HepG2 (cell line): ENCODE data around the gene EIF2AK2. TPM values are rescaled to one million over a fixed set of nuclear protein-coding genes. Genes with fewer than 3 reads are reported as not detected.
A peak's percentile ranks its signal among the peaks of the same experiment; 100 is the strongest.

Experiments used
- ELF3 ChIP-seq: IDR thresholded peaks from 2 replicates; pipeline ENCODE4 v1.6.1; 2016; ENCODE audit warnings: missing genetic modification reagents, missing compliant biosample characterization
- MAFF ChIP-seq: IDR thresholded peaks from 2 replicates; pipeline ENCODE4 v1.6.1; 2011; ENCODE audit warnings: low read depth, low read length, improper control_type of control experiment
- MXI1 ChIP-seq: IDR thresholded peaks from 3 replicates; pipeline ENCODE4 v1.6.1; 2012; ENCODE audit warnings: low read depth, low read length, inconsistent platforms, borderline replicate concordance
- NRL ChIP-seq: sonication (generic); formaldehyde crosslinking; IDR thresholded peaks from 2 replicates; pipeline ENCODE4 v1.5.0; 2020; ENCODE audit warnings: missing genetic modification reagents, mild to moderate bottlenecking, moderate library complexity, borderline replicate concordance
- RXRA ChIP-seq: sonication (generic); formaldehyde crosslinking; IDR thresholded peaks from 2 replicates; pipeline ENCODE4 v1.5.1; 2020; ENCODE audit warnings: missing genetic modification reagents
- SETDB1 ChIP-seq: sonication (generic); formaldehyde crosslinking; IDR thresholded peaks from 2 replicates; pipeline ENCODE4 v1.5.1; 2020; ENCODE audit warnings: missing genetic modification reagents, mild to moderate bottlenecking, borderline replicate concordance
- SMARCC2 ChIP-seq: fragments of 450-650 bp; IDR thresholded peaks from 2 replicates; pipeline ENCODE4 v1.6.1; 2017; ENCODE audit warnings: antibody characterized with exemption, mild to moderate bottlenecking
- THYN1 ChIP-seq: sonication (generic); formaldehyde crosslinking; IDR thresholded peaks from 2 replicates; pipeline ENCODE4 v1.8.1; 2023; ENCODE audit warnings: low read depth, mild to moderate bottlenecking, moderate library complexity, missing genetic modification reagents, borderline replicate concordance
- ZBTB1 ChIP-seq: sonication (generic); formaldehyde crosslinking; IDR thresholded peaks from 2 replicates; pipeline ENCODE4 v1.4.0; 2020; ENCODE audit warnings: missing genetic modification reagents, borderline replicate concordance
- ZC3H4 ChIP-seq: sonication (generic); formaldehyde crosslinking; IDR thresholded peaks from 2 replicates; pipeline ENCODE4 v1.4.0; 2020; ENCODE audit warnings: missing genetic modification reagents, borderline replicate concordance
- ZFX ChIP-seq: sonication (generic); formaldehyde crosslinking; IDR thresholded peaks from 2 replicates; pipeline ENCODE4 v1.4.0; 2020; ENCODE audit warnings: mild to moderate bottlenecking, low read depth, missing genetic modification reagents, moderate library complexity
- ZNF431 ChIP-seq: sonication (generic); formaldehyde crosslinking; IDR thresholded peaks from 2 replicates; pipeline ENCODE4 v1.9.0; 2022; ENCODE audit warnings: missing genetic modification reagents, low read depth, mild to moderate bottlenecking, borderline replicate concordance
- ZNF460 ChIP-seq: sonication (generic); formaldehyde crosslinking; IDR thresholded peaks from 2 replicates; pipeline ENCODE4 v1.5.1; 2020; ENCODE audit warnings: missing genetic modification reagents, mild to moderate bottlenecking, borderline replicate concordance
- ZNF598 ChIP-seq: sonication (generic); formaldehyde crosslinking; IDR thresholded peaks from 2 replicates; pipeline ENCODE4 v1.5.1; 2020; ENCODE audit warnings: mild to moderate bottlenecking, missing genetic modification reagents, borderline replicate concordance
- polyA plus RNA-seq, 8 experiments: library from polyadenylated mRNA; depleted of rRNA in 3 of 8; stranded (reverse) in 7 of 8; unstranded in 1 of 8; fragments of >200 nt; fragmentation: Illumina TruSeq in 4 of 8; extraction: Trizol in 4 of 8; gene quantifications; 2 replicates each; pipeline versions ENCODE4 v1.2.1 to v1.2.3, GENCODE V29; 2011 to 2016; ENCODE audit warnings: low read depth in 4 of 8, missing spikeins in 1 of 8, mixed read lengths in 1 of 8; ENCODE audit not compliant: insufficient read depth in 1 of 8
- total RNA-seq, 5 experiments: library from RNA; depleted of rRNA; stranded (reverse); fragments of >200 nt; fragmentation: Illumina TruSeq; extraction: Trizol; gene quantifications; 2 replicates each; pipeline ENCODE4 v1.2.3, GENCODE V29; 2016; ENCODE audit warnings: low read depth in 1 of 5
- TF ChIP-seq, protein P1 (sequence below): sonication (generic); formaldehyde crosslinking; IDR thresholded peaks from 2 replicates; pipeline ENCODE4 v1.8.1; 2023; ENCODE audit warnings: mild to moderate bottlenecking, missing genetic modification reagents
- TF ChIP-seq, protein P2 (sequence below): sonication (generic); formaldehyde crosslinking; IDR thresholded peaks from 2 replicates; pipeline ENCODE4 v1.5.1; 2020; ENCODE audit warnings: missing genetic modification reagents, mild to moderate bottlenecking, borderline replicate concordance
- TF ChIP-seq, protein P3 (sequence below): sonication (generic); formaldehyde crosslinking; IDR thresholded peaks from 2 replicates; pipeline ENCODE4 v1.4.0; 2020; ENCODE audit warnings: missing genetic modification reagents
- TF ChIP-seq, protein P4 (sequence below), 2 experiments: sonication (generic) in 1 of 2; formaldehyde crosslinking in 1 of 2; IDR thresholded peaks; 2 replicates each; pipeline versions ENCODE4 v1.4.0 to v1.6.1; 2018 to 2020; ENCODE audit warnings: missing genetic modification reagents in 2 of 2, borderline replicate concordance in 1 of 2, low read depth in 1 of 2, mild to moderate bottlenecking in 1 of 2, missing biosample characterization in 1 of 2

EIF2AK2 gene
- total and polyA plus RNA-seq, 2 of the 13 experiments (the other 11 are each of a cell fraction or from before 2014, with no cell fraction given) = 10.2 to 26.1 TPM

DNA sequence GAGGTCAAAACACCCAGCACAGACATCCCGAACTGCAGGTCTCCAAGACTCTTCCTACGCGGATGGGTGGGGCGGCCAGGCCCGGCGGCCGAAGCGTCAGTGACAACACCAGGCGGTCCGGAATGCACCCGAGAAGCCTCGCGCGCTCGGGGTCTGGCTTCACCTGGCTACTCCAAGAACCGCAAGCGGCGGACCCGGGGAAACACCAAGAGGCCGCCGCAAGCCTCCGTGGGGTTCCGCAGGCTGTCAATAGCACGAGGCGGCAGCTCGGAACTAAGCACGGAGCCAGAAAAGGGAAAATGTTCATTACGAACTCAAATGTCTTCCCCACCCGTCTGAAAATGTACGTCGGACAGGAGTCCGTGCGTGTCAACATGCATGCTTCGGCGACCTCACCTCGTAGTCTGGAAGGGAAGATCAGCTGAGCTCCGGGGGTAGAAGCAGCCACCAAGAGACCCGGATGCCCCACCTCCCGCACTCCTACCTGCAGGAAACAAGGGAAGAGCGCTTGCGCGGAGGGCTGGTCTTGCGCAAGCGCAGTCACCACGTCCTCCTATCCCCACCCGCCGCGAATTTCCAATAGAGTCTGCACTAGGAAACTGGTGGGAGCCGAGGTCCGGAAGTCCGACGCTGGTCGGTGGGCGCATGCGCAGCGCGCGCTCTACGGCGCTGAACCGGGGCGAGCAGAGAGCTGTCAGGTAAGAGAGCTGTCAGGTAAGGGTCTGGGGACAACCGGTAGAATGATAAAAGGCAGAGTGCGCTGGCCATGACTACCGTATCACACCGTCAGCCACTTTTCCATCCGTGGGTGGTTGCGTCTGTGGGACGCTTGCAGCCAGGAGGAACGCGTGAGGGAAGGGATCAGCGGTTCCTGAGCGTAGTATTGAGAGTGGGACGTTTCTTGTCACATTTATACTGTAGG lies 72.6 kb downstream of the EIF2AK2 start, which contains the start of the genes GPATCH11 and HEATR5B (continued):
- no peak for TF ChIP-seq THYN1 (CRISPR knock-in tag)
- TF ChIP-seq, protein P1, sequence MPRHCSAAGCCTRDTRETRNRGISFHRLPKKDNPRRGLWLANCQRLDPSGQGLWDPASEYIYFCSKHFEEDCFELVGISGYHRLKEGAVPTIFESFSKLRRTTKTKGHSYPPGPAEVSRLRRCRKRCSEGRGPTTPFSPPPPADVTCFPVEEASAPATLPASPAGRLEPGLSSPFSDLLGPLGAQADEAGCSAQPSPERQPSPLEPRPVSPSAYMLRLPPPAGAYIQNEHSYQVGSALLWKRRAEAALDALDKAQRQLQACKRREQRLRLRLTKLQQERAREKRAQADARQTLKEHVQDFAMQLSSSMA (CRISPR knock-in tag) = peak; percentile 76
- TF ChIP-seq NRL (CRISPR knock-in tag) = peak; percentile 77; the same call in 1 of the 2 replicates
- TF ChIP-seq SETDB1 (CRISPR knock-in tag) = no peak
- peak; percentile 93 for TF ChIP-seq ZFX (CRISPR knock-in tag)
- peak; percentile 90; the same call in 2 of the 3 replicates for TF ChIP-seq MXI1
- TF ChIP-seq, protein P2, sequence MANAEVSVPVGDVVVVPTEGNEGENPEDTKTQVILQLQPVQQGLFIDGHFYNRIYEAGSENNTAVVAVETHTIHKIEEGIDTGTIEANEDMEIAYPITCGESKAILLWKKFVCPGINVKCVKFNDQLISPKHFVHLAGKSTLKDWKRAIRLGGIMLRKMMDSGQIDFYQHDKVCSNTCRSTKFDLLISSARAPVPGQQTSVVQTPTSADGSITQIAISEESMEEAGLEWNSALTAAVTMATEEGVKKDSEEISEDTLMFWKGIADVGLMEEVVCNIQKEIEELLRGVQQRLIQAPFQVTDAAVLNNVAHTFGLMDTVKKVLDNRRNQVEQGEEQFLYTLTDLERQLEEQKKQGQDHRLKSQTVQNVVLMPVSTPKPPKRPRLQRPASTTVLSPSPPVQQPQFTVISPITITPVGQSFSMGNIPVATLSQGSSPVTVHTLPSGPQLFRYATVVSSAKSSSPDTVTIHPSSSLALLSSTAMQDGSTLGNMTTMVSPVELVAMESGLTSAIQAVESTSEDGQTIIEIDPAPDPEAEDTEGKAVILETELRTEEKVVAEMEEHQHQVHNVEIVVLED (CRISPR knock-in tag) = peak; percentile 72; the same call in 1 of the 2 replicates
- peak; percentile 90; the same call in 1 of the 2 replicates for TF ChIP-seq ZNF598 (CRISPR knock-in tag)
- no peak; the same call in 1 of the 2 replicates for TF ChIP-seq ZNF460
- TF ChIP-seq ZNF431 (CRISPR knock-in tag) = peak; percentile 6; the same call in 1 of the 2 replicates
- TF ChIP-seq ZBTB1 (CRISPR knock-in tag) = no peak
- TF ChIP-seq RXRA = peak; percentile 51
- TF ChIP-seq, protein P3, sequence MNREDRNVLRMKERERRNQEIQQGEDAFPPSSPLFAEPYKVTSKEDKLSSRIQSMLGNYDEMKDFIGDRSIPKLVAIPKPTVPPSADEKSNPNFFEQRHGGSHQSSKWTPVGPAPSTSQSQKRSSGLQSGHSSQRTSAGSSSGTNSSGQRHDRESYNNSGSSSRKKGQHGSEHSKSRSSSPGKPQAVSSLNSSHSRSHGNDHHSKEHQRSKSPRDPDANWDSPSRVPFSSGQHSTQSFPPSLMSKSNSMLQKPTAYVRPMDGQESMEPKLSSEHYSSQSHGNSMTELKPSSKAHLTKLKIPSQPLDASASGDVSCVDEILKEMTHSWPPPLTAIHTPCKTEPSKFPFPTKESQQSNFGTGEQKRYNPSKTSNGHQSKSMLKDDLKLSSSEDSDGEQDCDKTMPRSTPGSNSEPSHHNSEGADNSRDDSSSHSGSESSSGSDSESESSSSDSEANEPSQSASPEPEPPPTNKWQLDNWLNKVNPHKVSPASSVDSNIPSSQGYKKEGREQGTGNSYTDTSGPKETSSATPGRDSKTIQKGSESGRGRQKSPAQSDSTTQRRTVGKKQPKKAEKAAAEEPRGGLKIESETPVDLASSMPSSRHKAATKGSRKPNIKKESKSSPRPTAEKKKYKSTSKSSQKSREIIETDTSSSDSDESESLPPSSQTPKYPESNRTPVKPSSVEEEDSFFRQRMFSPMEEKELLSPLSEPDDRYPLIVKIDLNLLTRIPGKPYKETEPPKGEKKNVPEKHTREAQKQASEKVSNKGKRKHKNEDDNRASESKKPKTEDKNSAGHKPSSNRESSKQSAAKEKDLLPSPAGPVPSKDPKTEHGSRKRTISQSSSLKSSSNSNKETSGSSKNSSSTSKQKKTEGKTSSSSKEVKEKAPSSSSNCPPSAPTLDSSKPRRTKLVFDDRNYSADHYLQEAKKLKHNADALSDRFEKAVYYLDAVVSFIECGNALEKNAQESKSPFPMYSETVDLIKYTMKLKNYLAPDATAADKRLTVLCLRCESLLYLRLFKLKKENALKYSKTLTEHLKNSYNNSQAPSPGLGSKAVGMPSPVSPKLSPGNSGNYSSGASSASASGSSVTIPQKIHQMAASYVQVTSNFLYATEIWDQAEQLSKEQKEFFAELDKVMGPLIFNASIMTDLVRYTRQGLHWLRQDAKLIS (CRISPR knock-in tag) = no peak; the same call in 1 of the 2 replicates
- TF ChIP-seq SMARCC2 = no peak
- no peak; the same call in none of the 2 replicates for TF ChIP-seq ELF3 (CRISPR knock-in tag)
- TF ChIP-seq ZC3H4 (CRISPR knock-in tag) = peak; percentile 13; the same call in 1 of the 2 replicates
- TF ChIP-seq, protein P4, sequence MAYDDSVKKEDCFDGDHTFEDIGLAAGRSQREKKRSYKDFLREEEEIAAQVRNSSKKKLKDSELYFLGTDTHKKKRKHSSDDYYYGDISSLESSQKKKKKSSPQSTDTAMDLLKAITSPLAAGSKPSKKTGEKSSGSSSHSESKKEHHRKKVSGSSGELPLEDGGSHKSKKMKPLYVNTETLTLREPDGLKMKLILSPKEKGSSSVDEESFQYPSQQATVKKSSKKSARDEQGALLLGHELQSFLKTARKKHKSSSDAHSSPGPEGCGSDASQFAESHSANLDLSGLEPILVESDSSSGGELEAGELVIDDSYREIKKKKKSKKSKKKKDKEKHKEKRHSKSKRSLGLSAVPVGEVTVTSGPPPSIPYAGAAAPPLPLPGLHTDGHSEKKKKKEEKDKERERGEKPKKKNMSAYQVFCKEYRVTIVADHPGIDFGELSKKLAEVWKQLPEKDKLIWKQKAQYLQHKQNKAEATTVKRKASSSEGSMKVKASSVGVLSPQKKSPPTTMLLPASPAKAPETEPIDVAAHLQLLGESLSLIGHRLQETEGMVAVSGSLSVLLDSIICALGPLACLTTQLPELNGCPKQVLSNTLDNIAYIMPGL (CRISPR knock-in tag; IDR thresholded peaks at IDR 0.05; ENCODE audit: borderline replicate concordance in 1 of 2, low read depth in 1 of 2) = peak; percentile 67 to 77; a peak in 3 of 4 replicates
- TF ChIP-seq MAFF = no peak
